ENCODE measurements around the gene HS2ST1. TPM values are rescaled to one million over a fixed set of nuclear protein-coding genes. Genes with fewer than 3 reads are reported as not detected.

HS2ST1 gene
- total and polyA plus RNA-seq, 2 experiments from 2014 or later = 10.1 to 15.2 TPM

- peak overlapping the region; percentile 33 for H3K4me2 ChIP-seq (ENCODE audit: unreplicated experiment)
These were observed 169.9 kb downstream of the HS2ST1 start for GRCh38 chr1:87084244-87084836.

GRCh38 chr1:87086120-87086519 lies 171.7 kb downstream of the HS2ST1 start:
- Histone ChIP-seq H3K4me1 (ENCODE audit: insufficient read depth) (peaks cover 6% of the 10 kb centered on the region; the same call in 1 of the 2 replicates), H3K9me2 (ENCODE audit: insufficient read depth) (no peaks in the 10 kb centered on the region), H3K9ac (no peak overlapping the region), H3K9me3 (ENCODE audit: low read depth) (no peaks in the 10 kb centered on the region), H3F3A (ENCODE audit: insufficient read depth) (no peaks in the 10 kb centered on the region), H2AFZ (no peak overlapping the region), H3K79me2 (ENCODE audit: insufficient read depth) (no peaks in the 10 kb centered on the region), H3K36me3 (ENCODE audit: low read depth) (no peaks in the 10 kb centered on the region), H3K27me3 (replicated peaks; ENCODE audit: insufficient read depth) (no peaks in the 10 kb centered on the region), H3K4me2 (ENCODE audit: unreplicated experiment) (no peak overlapping the region), H3K4me3 (no peak overlapping the region), H4K20me1 (ENCODE audit: insufficient read depth) (no peaks in the 10 kb centered on the region), H3K27ac (no peak overlapping the region)
- 93 to 94% methylated on average over 8 of the region's 8 CpGs for WGBS, 2 experiments (ENCODE audit: low coverage in 1 of 2, low lambda C conversion rate in 2 of 2, missing lambda C conversion rate in 2 of 2)
- in situ Hi-C loops (cut with MboI) = loop anchor here (25.0 kb wide), 1 partner anchor 574 kb away; no protein-coding TSS in a partner anchor
- TF ChIP-seq EZH2phosphoT487 (IDR thresholded peaks at IDR 0.05; ENCODE audit: insufficient read depth, low read depth) = no peak
- no peak for TF ChIP-seq EZH2 (IDR thresholded peaks at IDR 0.05; ENCODE audit: insufficient read depth, poor library complexity, severe bottlenecking)
- no peak for DNase-seq

More at GRCh38 chr1:87084244-87084836, 169.9 kb downstream of the HS2ST1 start:
- no peaks in the 10 kb centered on the region for H3K79me2 ChIP-seq (ENCODE audit: insufficient read depth)
- no peak overlapping the region for H3K4me3 ChIP-seq
- no peaks in the 10 kb centered on the region for H3K27me3 ChIP-seq (replicated peaks; ENCODE audit: insufficient read depth)
- H3K27ac ChIP-seq = no peak overlapping the region
- H3K4me1 ChIP-seq (ENCODE audit: insufficient read depth) = peaks cover 6% of the 10 kb centered on the region; the same call in 1 of the 2 replicates
- 6 to 9% methylated on average over 3 of the region's 3 CpGs for WGBS, 2 experiments (ENCODE audit: low coverage in 1 of 2, low lambda C conversion rate in 2 of 2, missing lambda C conversion rate in 2 of 2)
- peak; percentile 64 for DNase-seq
- H3K9ac ChIP-seq = no peak overlapping the region
- TF ChIP-seq EZH2phosphoT487 (IDR thresholded peaks at IDR 0.05; ENCODE audit: insufficient read depth, low read depth) (no peak), EZH2 (IDR thresholded peaks at IDR 0.05; ENCODE audit: insufficient read depth, poor library complexity, severe bottlenecking) (no peak)
- in situ Hi-C loops (cut with MboI) = loop anchor here (25.0 kb wide), 1 partner anchor 572 kb away; no protein-coding TSS in a partner anchor
- no peaks in the 10 kb centered on the region for H3K36me3 ChIP-seq (ENCODE audit: low read depth)
- H3K9me3 ChIP-seq (ENCODE audit: low read depth) = no peaks in the 10 kb centered on the region
- H3K9me2 ChIP-seq (ENCODE audit: insufficient read depth) = no peaks in the 10 kb centered on the region
- no peaks in the 10 kb centered on the region for H3F3A ChIP-seq (ENCODE audit: insufficient read depth)
- no peaks in the 10 kb centered on the region for H4K20me1 ChIP-seq (ENCODE audit: insufficient read depth)
- H2AFZ ChIP-seq = peak overlapping the region; percentile 33; the same call in 1 of the 2 replicates

- in situ Hi-C loops (cut with MboI) = loop anchor here (25.0 kb wide), 1 partner anchor 577 kb away; no protein-coding TSS in a partner anchor
- no peak overlapping the region for H3K9ac ChIP-seq
- no peak overlapping the region for H2AFZ ChIP-seq
- no peaks in the 10 kb centered on the region for H3K79me2 ChIP-seq (ENCODE audit: insufficient read depth)
- no peaks in the 10 kb centered on the region for H3K27me3 ChIP-seq (replicated peaks; ENCODE audit: insufficient read depth)
- no peaks in the 10 kb centered on the region for H3K9me2 ChIP-seq (ENCODE audit: insufficient read depth)
- H3K9me3 ChIP-seq (ENCODE audit: low read depth) = no peaks in the 10 kb centered on the region
- H4K20me1 ChIP-seq (ENCODE audit: insufficient read depth) = no peaks in the 10 kb centered on the region
- H3K4me3 ChIP-seq = no peak overlapping the region
- no peak for DNase-seq
- 84% methylated on average over 5 of the region's 5 CpGs for WGBS, 2 experiments (ENCODE audit: low coverage in 1 of 2, low lambda C conversion rate in 2 of 2, missing lambda C conversion rate in 2 of 2)
- H3F3A ChIP-seq (ENCODE audit: insufficient read depth) = no peaks in the 10 kb centered on the region
- H3K36me3 ChIP-seq (ENCODE audit: low read depth) = no peaks in the 10 kb centered on the region
- no peak for TF ChIP-seq EZH2 (IDR thresholded peaks at IDR 0.05; ENCODE audit: insufficient read depth, poor library complexity, severe bottlenecking)
- TF ChIP-seq EZH2phosphoT487 (IDR thresholded peaks at IDR 0.05; ENCODE audit: insufficient read depth, low read depth) = no peak
- no peak overlapping the region for H3K4me2 ChIP-seq (ENCODE audit: unreplicated experiment)
- 0 out of 2 replicates have a peak, but pooled peaks cover under 1% of the 10 kb centered on the region for H3K4me1 ChIP-seq (ENCODE audit: insufficient read depth)
- H3K27ac ChIP-seq = no peak overlapping the region
These were observed 174.8 kb downstream of the HS2ST1 start for GRCh38 chr1:87089070-87089736.

- Histone ChIP-seq H3K4me3 (no peak overlapping the region), H3K79me2 (ENCODE audit: insufficient read depth) (no peaks in the 10 kb centered on the region), H3K9me2 (ENCODE audit: insufficient read depth) (no peaks in the 10 kb centered on the region), H3K4me2 (ENCODE audit: unreplicated experiment) (no peak overlapping the region), H3K27me3 (replicated peaks; ENCODE audit: insufficient read depth) (no peaks in the 10 kb centered on the region), H3K27ac (no peak overlapping the region), H2AFZ (no peak overlapping the region), H3K9me3 (ENCODE audit: low read depth) (no peaks in the 10 kb centered on the region), H3K9ac (no peak overlapping the region), H4K20me1 (ENCODE audit: insufficient read depth) (no peaks in the 10 kb centered on the region), H3K4me1 (ENCODE audit: insufficient read depth) (no peaks in the 10 kb centered on the region), H3F3A (ENCODE audit: insufficient read depth) (no peaks in the 10 kb centered on the region), H3K36me3 (ENCODE audit: low read depth) (no peaks in the 10 kb centered on the region)
- DNase-seq = no peak
- in situ Hi-C loops (cut with MboI) = loop anchor here (25.0 kb wide), 1 partner anchor 578 kb away; no protein-coding TSS in a partner anchor
- TF ChIP-seq EZH2 (IDR thresholded peaks at IDR 0.05; ENCODE audit: insufficient read depth, poor library complexity, severe bottlenecking) = no peak
- no peak for TF ChIP-seq EZH2phosphoT487 (IDR thresholded peaks at IDR 0.05; ENCODE audit: insufficient read depth, low read depth)
- 92 to 98% methylated on average over 2 of the region's 2 CpGs for WGBS, 2 experiments (ENCODE audit: low coverage in 1 of 2, low lambda C conversion rate in 2 of 2, missing lambda C conversion rate in 2 of 2)
These were observed 175.4 kb downstream of the HS2ST1 start for GRCh38 chr1:87089823-87090222.

Data from GM23248 (cell line).